Heart left ventricle (tissue), 13 donors: ENCODE results near the gene TRAFD1.

Source experiments
- CTCF ChIP-seq, 12 donors: fragments of 200-600 bp; sonication (generic) in 4 of 12; IDR thresholded peaks; one replicate each; pipeline versions ENCODE4 v1.5.0 to v1.8.0; 2018 to 2022; ENCODE audit warnings: antibody characterized with exemption in 12 of 12, mild to moderate bottlenecking in 5 of 12
- POLR2A ChIP-seq, 2 donors: fragments of 450-650 bp; IDR thresholded peaks; one replicate each; pipeline ENCODE4 v1.6.1; 2017; ENCODE audit warnings: antibody characterized with exemption in 2 of 2, mild to moderate bottlenecking in 2 of 2, moderate library complexity in 2 of 2
- donor health status: ischemic (EF 13 %, LVEDD 7.1; RV severe dilation, severe dysfunction).
- donor health status: DM: no; HTN: yes; CAD: no.
- donor health status: DM: no; HTN: no; CAD: no.
- donor health status: ischemic (EF 25% LVEDD 6.9; RV normal size, moderate dysfunction).
- donor health status: ischemic (EF 25% LVEDD 5.7; RV mildly dilated, moderate dysfunction).
- donor health status: ischemic (EF 35%, LVEDD 5.7; RV mildly dilated, moderate dysfunction).
- donor health status: nonischemic (EF 11% LVEDD 7.7; RV severe dilation, severe dysfunction).
- donor health status: DM: yes; HTN: yes; CAD: no.
- donor health status: PGD.
- donor health status: ischemic (EF 29% LVEDD 5.4; RV normal size, mild dysfunction).
- donor health status: nonischemic (EF 23%, LVEDD 6.1; RV moderate dilation, normal function).

DNA sequence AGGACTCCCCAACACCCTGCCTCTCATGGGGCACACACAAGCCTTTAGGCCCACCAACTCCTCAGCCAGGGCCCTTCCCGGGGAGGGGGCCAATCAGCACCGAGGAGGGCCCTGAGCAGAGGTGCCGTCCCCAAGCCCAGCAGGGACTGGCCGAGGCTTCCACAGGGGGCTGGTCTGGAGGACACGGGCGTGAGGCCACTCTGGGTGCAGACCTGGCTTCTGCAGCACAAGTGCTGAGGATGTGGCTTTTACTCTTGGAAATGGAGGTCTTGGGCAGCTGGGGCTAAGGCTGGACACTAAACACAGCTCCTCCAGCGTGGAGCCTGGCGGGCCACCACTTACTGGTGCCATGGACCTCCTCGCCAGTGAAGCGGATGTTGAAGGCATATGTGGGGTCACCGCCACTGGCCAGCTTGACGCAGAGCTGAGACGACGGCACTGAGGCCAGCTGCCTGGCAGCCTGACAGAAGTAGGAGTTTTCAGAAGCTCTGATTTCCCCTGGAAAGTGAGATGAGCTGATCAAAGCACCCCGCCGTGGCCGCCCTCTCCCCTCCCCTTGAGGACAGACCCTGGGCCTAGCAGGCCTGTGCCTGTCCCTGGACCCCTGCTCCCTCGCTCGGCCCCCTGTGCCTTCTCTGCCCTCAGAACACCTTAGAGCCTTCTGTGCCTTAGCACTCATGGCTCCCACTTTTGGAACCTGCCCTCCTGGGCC, 44.0 kb downstream of the TRAFD1 start:
- TF ChIP-seq CTCF (IDR thresholded peaks at IDR 0.05) (no peak), POLR2A (IDR thresholded peaks at IDR 0.05) (no peak)
